Thyroid gland (tissue), 4 donors: ENCODE results near the gene SF1.

Source experiments
- POLR2A ChIP-seq, 2 donors: fragments of 450-650 bp; IDR thresholded peaks; one replicate each; pipeline ENCODE4 v1.6.1; 2017; ENCODE audit warnings: antibody characterized with exemption in 2 of 2, mild to moderate bottlenecking in 2 of 2, moderate library complexity in 1 of 2
- TF ChIP-seq, protein P1 (sequence below), 6 experiments: fragments of 200-600 bp in 3 of 6; fragments of 450-650 bp in 3 of 6; sonication (generic) in 3 of 6; IDR thresholded peaks; one replicate each; pipeline ENCODE4 v1.5.1; 2016 to 2019; ENCODE audit warnings: antibody characterized with exemption in 6 of 6, mild to moderate bottlenecking in 2 of 6, inconsistent platforms in 1 of 6, moderate library complexity in 1 of 6

- no peak for TF ChIP-seq POLR2A (IDR thresholded peaks at IDR 0.05)
- TF ChIP-seq, protein P1, sequence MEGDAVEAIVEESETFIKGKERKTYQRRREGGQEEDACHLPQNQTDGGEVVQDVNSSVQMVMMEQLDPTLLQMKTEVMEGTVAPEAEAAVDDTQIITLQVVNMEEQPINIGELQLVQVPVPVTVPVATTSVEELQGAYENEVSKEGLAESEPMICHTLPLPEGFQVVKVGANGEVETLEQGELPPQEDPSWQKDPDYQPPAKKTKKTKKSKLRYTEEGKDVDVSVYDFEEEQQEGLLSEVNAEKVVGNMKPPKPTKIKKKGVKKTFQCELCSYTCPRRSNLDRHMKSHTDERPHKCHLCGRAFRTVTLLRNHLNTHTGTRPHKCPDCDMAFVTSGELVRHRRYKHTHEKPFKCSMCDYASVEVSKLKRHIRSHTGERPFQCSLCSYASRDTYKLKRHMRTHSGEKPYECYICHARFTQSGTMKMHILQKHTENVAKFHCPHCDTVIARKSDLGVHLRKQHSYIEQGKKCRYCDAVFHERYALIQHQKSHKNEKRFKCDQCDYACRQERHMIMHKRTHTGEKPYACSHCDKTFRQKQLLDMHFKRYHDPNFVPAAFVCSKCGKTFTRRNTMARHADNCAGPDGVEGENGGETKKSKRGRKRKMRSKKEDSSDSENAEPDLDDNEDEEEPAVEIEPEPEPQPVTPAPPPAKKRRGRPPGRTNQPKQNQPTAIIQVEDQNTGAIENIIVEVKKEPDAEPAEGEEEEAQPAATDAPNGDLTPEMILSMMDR (IDR thresholded peaks at IDR 0.05) = no peak
Observed at GRCh38 chr11:64745521-64746328, 32.6 kb downstream of the SF1 start.
